Kidney epithelial cell (primary cell): ENCODE measurements around the gene DLL1. TPM values are rescaled to one million over a fixed set of nuclear protein-coding genes. Genes with fewer than 3 reads are reported as not detected.

Source experiments
- DNase-seq: peaks from one replicate; pipeline ENCODE4 v3.0.0-alpha.2; 2010; ENCODE audit warnings: low read depth
- H3K27me3 ChIP-seq: 2 replicates; pipeline ENCODE4 v1.6.0; 2011; ENCODE audit warnings: low read length; ENCODE audit not compliant: control insufficient read depth, insufficient read depth
- H3K36me3 ChIP-seq: 2 replicates; pipeline ENCODE4 v1.5.1; 2011; ENCODE audit warnings: low read length; ENCODE audit not compliant: control insufficient read depth, insufficient read depth
- H3K4me3 ChIP-seq: 2 replicates; pipeline ENCODE4 v1.5.1; 2011; ENCODE audit warnings: low read depth, mild to moderate bottlenecking, control low read depth, low read length
- CTCF ChIP-seq: IDR thresholded peaks from 2 replicates; pipeline ENCODE4 v1.5.1; 2011; ENCODE audit warnings: mild to moderate bottlenecking, moderate library complexity, low read length, control low read depth, inconsistent platforms; ENCODE audit not compliant: insufficient read depth, poor library complexity, severe bottlenecking
- total RNA-seq: library from RNA; depleted of rRNA; stranded (reverse); fragments of >200 nt; gene quantifications from 2 replicates; pipeline ENCODE4 v1.2.3, GENCODE V29; 2015

Gene DLL1
- total RNA-seq, 1 donor from 2014 or later, result 3.8 TPM

GRCh38 chr6:170306324-170307079, 15.6 kb upstream of the DLL1 start, which contains the start of gene FAM120B:
Gene FAM120B, plus strand, starts transcription at chr6:170306758. Its CDS starts 10,633 bp downstream, at chr6:170317391.
- Histone ChIP-seq H3K27me3 (no peaks in the 10 kb centered on the region), H3K36me3 (no peaks in the 10 kb centered on the region), H3K4me3 (peak within 1 kb of the TSS; percentile 69)
- TF ChIP-seq CTCF, result no peak
- peak; percentile 77 for DNase-seq

GRCh38 chr6:170305805-170306323, 15.0 kb upstream of the DLL1 start:
- Histone ChIP-seq H3K4me3 (peak overlapping the region; percentile 69), H3K27me3 (no peaks in the 10 kb centered on the region), H3K36me3 (no peaks in the 10 kb centered on the region)
- no peak for TF ChIP-seq CTCF
- no peak for DNase-seq

GRCh38 chr6:170301184-170301583, 10.3 kb upstream of the DLL1 start:
- no peak for TF ChIP-seq CTCF
- Histone ChIP-seq H3K27me3 (peaks cover 8% of the 10 kb centered on the region), H3K4me3 (no peak overlapping the region), H3K36me3 (no peaks in the 10 kb centered on the region)
- no peak for DNase-seq

GRCh38 chr6:170298688-170299087, 7.8 kb upstream of the DLL1 start:
- DNase-seq, result no peak
- H3K36me3 ChIP-seq, result no peaks in the 10 kb centered on the region
- TF ChIP-seq CTCF, result no peak
- H3K4me3 ChIP-seq, result no peak overlapping the region
- H3K27me3 ChIP-seq, result peaks cover 33% of the 10 kb centered on the region

GRCh38 chr6:170297576-170298330, 6.9 kb upstream of the DLL1 start:
- peaks cover 36% of the 10 kb centered on the region for H3K27me3 ChIP-seq

More at GRCh38 chr6:170297576-170298330, 6.9 kb upstream of the DLL1 start:
- Histone ChIP-seq H3K36me3 (no peaks in the 10 kb centered on the region), H3K4me3 (no peak overlapping the region)
- DNase-seq, result no peak
- no peak for TF ChIP-seq CTCF
